HPDE6-E6E7 (cell line): ENCODE results near the gene BRINP3.

Experiments
- DNase-seq: peaks from one replicate; pipeline ENCODE4 v3.0.0; 2011; ENCODE audit warnings: missing footprints; ENCODE audit errors: extremely low spot score

Gene BRINP3

DNA sequence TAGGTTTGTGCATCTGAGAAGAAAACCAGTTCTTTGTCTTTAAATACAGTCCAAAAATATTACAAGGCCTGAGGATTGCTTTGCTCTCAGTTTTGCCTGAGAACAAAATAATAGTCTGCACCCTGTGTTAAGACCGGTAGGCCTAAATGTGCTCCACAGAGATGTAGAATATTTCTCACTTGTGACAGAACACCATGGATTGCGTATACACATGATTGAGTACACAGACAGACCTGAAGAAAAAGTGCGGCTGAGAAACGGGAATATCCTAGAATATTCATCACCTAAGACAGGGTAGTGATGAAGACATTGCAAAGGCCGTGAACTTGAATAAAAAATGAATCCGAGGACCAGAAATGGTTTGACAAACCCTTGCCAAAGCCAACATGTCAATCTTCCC, 155.4 kb downstream of the BRINP3 start:
- no peak for DNase-seq

DNA sequence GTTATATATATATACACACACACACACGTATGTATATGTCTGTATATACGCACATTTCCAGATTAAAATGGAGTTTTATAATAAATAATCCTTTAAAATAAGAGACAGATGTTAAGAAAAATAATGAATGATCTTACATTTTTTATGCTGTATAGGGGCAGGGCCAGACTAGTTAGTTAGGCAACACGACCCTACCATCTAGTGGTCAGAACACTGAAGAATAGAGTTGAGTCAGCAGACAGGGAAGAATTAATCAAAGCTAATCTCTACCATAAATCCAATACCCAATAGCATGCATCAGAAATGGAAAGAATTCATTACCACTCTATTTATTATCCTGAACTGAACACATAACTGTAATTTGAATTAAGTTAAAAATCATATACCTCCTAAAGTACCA, 156.7 kb downstream of the BRINP3 start:
- peak; percentile 16 for DNase-seq

GRCh38 chr1:190312763-190313162, 164.9 kb downstream of the BRINP3 start:
- DNase-seq: no peak

GRCh38 chr1:190303501-190303900, 174.2 kb downstream of the BRINP3 start:
- DNase-seq: no peak

DNA sequence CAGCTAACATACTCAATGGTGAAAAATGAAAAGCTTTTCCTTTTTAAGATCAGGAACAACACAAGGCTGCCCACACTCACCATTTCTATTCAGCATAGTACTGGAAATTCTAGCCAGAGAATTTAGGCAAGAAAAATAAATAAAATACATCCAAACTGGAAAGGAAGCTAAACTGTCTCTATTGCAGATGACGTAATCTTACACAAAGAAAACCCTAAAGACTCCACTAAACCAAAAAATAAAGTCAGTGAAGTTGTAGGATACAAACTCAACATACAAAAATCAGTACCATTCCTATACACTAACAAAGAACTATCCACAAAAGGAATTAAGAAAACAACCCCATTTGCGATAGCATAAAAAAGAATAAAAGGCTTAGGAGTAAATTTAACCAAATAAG, 181.2 kb downstream of the BRINP3 start:
- DNase-seq: no peak

DNA sequence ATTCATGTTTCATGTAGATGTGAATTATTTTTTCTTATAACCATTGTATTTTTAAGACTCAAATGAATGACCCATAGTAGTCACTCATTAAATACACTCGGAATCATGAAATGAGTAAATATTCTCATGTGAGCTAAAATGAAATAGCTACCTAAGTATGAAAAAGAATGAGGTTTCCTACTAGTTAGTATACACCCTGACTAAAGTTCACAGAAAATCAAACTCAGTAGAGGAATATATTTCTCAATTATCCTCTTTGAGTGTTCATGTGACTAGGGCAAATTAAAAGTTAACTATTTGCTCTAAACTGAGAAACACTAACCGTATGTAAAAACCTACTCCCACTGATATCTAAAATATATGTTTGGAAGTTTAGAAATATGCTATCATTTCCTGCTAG, 187.8 kb downstream of the BRINP3 start:
- no peak for DNase-seq

DNA sequence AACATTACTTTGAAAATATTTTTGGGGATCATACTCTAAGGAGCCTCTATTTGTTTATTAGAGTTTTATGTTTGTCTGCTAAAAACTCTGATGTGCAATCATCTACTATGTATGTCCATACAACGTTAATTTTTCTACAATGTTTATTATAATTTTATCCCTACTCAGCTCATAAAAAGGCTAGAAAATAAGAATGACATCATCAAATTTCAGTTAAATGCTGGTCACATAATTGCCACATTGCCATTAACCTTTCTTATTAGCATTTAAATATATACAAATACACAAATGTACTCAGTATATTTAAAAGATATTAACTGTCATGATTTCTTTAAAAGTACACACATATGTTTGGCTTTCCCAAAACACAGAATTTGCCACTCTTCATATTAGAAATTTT, 191.6 kb downstream of the BRINP3 start:
- no peak for DNase-seq

DNA sequence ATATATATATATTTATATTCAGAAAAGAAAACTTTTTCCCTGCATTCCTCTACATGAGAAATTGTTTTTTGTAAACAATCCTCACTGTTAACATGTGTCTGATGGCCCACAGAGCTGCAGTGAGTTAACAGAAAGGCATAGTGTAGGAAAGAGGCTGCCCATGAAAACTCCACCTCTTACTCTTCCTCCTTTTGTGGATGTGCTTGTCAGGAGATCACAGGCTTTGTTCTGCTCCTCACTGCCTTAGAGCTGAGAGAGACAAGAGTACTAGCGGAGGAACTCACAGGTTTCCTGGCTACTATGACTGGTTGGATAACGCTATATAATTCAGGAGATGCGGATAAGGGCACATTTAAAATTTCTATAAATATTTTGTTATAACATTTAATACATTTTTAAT, 200.6 kb downstream of the BRINP3 start:
- no peak for DNase-seq

DNA sequence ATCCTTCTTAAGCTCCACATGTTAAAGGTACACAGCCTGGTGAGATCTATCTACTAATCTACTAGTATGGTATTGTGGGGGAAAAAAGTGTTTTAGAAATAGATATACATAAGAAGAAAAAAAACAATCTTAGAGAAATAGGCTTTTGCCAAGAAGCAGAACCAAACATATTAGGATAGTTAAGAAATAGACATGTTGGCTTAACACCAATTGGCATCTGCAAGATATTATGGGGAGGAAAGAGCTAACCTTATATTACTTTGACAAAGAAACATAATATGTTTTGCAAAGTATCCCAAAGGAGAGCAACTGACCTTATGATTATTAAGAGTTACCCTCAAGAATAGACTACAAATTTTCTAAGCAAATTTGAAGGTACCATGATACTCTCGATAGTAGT, 202.9 kb downstream of the BRINP3 start:
- DNase-seq: no peak

DNA sequence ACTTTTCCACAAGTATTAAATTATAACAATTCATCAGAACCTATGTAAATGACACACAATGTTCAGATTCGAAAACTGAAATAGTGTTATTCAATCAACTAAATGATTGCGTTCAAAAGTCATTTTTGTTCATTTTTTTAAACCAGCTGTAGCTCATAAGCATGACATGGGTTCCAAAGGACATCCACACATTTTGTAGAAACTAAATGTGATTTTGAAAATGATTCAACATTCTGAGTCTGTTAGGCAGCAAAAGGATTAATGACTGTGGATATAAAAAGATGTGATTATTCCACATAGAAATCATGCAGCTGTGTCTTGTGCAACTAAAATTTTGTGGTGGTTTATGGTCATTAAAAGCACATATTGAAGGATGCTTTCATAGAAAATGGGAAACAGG, 204.5 kb downstream of the BRINP3 start:
- no peak for DNase-seq

DNA sequence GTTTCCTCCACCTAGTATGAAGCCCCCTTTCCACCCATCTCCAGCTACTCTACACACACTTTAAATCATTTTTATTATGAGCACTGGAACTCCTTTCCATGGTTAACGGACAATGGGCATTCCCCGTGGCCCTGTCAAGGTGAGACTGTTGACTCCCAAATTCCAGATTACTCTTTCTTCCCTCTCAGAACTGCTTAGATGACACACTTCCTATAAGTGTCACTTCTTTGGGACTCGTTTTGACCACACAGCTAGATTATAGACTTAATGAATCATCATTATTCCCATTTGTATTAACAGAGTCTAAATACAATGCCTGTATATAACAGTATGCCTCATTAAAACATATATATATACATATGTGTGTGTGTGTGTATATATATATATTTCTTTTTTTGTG, 215.1 kb downstream of the BRINP3 start:
- DNase-seq: no peak

GRCh38 chr1:190259424-190259823, 218.2 kb downstream of the BRINP3 start:
- no peak for DNase-seq

GRCh38 chr1:190258003-190258402, 219.7 kb downstream of the BRINP3 start:
- DNase-seq: no peak

- no peak for DNase-seq
Observed at GRCh38 chr1:190252046-190252445, 225.6 kb downstream of the BRINP3 start.

GRCh38 chr1:190250368-190250767, 227.3 kb downstream of the BRINP3 start:
- DNase-seq: no peak

DNA sequence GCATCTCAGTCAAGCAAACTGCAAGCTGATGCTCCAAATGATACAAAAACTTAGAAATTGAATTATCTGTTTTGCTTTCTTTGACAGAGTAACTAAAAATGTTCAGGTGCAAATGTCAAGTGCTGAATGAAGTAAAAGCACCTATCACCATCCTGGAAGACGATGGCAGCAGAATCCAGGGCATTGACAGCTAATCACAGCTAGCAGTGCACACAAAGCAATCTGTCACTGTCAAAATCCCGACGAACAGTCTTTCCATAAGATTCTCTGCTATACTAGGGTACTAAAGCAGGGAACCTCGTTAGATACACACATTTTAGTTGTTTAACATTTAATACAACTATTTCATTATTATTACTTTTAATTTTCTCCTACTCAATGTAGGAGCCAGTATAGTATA, 233.3 kb downstream of the BRINP3 start:
- no peak for DNase-seq

GRCh38 chr1:190243056-190243455, 234.6 kb downstream of the BRINP3 start:
- no peak for DNase-seq

GRCh38 chr1:190226006-190226405, 251.7 kb downstream of the BRINP3 start:
- no peak for DNase-seq

DNA sequence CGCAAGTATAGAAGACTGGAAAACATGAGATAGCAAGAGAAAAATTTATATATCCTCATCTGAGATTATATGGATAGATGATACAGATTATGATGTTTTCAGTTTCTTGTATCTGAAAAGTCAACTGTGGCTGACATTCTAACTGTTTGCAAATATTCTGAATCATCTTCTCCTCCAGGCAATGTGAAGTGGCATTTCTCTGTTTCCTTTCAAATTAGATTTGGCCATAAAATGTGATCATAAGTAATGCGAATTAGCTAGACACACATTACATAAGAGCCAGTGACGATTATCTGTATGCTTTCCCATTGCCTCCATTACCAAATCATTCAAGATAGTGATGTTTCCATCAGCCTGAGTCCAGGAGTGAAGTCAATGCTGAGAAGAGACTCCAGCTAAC, 265.2 kb downstream of the BRINP3 start:
- DNase-seq: no peak

DNA sequence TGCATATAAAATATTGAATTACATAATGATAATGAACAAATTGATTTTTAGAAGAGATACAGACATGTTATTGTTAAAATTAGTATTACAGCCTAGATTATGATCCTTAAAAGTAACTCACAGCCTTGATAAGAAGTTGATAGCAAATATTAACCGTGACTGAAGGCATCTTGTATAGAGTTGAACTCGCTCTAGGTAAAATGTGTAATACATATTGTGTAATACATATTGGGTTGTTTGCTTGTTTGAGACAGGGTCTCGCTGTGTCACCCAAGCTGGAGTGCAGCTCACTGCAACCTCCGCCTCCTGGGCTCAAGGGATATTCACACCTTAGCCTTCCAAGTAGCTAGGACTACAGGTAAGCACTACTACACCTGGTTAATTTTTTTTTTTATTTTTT, 269.9 kb downstream of the BRINP3 start:
- DNase-seq: no peak

DNA sequence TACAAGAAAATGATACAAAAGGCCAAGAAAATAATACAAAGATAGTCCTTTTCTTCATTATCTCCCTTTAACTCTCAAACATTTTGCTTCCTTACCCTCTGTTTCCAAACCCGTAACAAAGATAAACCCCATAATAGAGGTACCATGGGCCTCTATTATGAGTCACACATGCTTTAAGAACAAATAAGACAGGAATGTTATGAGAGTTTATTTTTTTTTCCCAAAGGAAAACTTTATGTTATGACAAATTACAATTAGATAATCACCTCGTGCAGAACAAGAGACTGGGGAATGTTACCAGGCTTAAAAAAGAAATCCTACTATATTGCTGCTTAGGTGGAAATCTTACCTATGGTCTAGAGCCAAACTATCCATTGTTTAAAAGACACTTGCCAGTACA, 272.0 kb downstream of the BRINP3 start:
- no peak for DNase-seq

GRCh38 chr1:190196020-190196419, 281.6 kb downstream of the BRINP3 start:
- no peak for DNase-seq

DNA sequence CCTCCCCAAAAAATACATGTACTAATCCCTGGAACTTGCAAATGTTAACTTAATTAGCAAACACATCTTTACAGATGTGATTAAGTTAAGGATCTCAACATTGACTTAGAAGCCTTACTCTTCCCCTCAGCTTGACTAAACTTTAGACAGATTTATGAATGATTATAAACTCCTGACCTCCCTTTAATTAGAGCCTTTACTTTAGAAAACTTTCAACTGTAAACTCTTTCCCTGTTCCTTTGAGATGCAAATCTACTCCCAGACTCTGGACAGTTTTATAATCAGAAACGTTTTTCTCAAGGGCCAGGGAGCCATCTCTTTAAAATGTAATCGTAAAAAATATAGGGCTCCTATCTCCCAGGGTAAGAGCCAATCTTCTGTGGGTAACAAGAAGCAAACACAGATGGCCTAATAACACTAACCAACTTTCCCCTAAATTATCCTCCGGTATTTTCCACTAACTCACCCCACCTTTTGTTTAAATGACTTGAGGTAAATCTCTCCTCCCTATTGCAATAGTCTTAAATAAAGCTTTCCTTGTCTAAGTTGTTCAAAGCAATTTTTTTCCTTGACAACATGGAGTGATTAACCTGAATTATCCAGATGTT, 284.1 kb downstream of the BRINP3 start:
- no peak for DNase-seq

DNA sequence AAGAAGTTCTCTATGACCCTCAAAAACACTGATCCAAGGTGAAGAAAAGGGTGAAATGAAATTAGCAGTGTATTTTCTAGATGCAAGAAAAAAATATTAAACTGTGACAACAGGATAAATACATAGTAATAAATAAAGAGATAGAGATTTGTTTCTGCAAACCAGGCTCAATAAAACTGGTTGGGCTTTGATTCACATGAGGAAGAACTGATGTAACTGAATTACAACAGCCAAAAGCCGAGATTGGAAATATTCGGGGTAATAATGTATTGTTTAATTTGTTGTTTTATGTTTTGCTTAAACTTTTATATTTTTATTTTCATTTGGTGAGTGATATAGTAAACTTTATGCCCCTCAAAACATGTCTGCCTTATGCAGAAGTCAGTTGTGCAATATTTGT, 285.0 kb downstream of the BRINP3 start:
- no peak for DNase-seq

DNA sequence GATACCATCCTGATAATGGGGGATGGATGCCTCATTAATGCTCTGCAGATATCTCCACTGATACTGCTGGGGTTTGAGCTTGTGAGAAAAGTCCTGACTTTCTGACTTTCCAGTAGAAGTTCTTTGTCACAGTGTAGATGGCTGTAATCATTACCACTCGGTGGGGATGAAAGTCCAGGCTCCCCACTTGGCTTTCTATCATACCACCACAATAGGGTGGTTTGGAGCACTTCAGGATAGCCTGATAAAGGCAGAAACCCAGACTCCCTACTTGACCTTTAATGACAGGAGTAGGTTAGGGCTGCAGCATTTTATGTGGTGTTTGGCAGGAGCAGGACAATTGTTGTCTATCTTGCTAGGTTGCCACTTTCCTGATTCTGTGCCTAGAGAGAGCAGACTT, 294.1 kb downstream of the BRINP3 start:
- no peak for DNase-seq
